Gastroesophageal sphincter (tissue), 3 donors: ENCODE results near the gene SLC5A4.

Source experiments
- CTCF ChIP-seq, 4 experiments: fragments of 200-600 bp in 2 of 4; fragments of 450-650 bp in 2 of 4; sonication (generic) in 1 of 4; IDR thresholded peaks; one replicate each; pipeline ENCODE4 v1.5.1; 2017 to 2019; ENCODE audit warnings: antibody characterized with exemption in 4 of 4, mild to moderate bottlenecking in 2 of 4, moderate library complexity in 2 of 4
- EP300 ChIP-seq: sonication (generic); formaldehyde crosslinking; IDR thresholded peaks from one replicate; pipeline ENCODE4 v1.6.1; 2017; ENCODE audit warnings: antibody characterized with exemption, mild to moderate bottlenecking
- POLR2A ChIP-seq, 2 donors: fragments of 450-650 bp; IDR thresholded peaks; one replicate each; pipeline ENCODE4 v1.6.1; 2017; ENCODE audit warnings: antibody characterized with exemption in 2 of 2, mild to moderate bottlenecking in 2 of 2, moderate library complexity in 1 of 2
- POLR2AphosphoS5 ChIP-seq: sonication (generic); formaldehyde crosslinking; IDR thresholded peaks from one replicate; pipeline ENCODE4 v1.6.1; 2017; ENCODE audit warnings: antibody characterized with exemption

GRCh38 chr22:32226326-32227104, 28.6 kb downstream of the SLC5A4 start:
- TF ChIP-seq CTCF (IDR thresholded peaks at IDR 0.05) (no peak), POLR2A (IDR thresholded peaks at IDR 0.05) (no peak), POLR2AphosphoS5 (no peak), EP300 (no peak)
